GM21526 (cell line): ENCODE results near the gene CACNA1E.
"Not testable (repeated sequence)": the region's sequence is repeated elsewhere in the genome, so short reads cannot be mapped to it uniquely, and the experiment has no call there.

ENCODE experiments used
- ATAC-seq: cut with Tn5 transposase; IDR thresholded peaks from one replicate; pipeline ENCODE4 v1.9.1; 2021; ENCODE audit warnings: moderate library complexity; ENCODE audit not compliant: unreplicated experiment, low FRiP score

The CACNA1E gene

GRCh38 chr1:181514298-181515290 is 31.3 kb downstream of the CACNA1E start:
- peak; percentile 60 for ATAC-seq

DNA sequence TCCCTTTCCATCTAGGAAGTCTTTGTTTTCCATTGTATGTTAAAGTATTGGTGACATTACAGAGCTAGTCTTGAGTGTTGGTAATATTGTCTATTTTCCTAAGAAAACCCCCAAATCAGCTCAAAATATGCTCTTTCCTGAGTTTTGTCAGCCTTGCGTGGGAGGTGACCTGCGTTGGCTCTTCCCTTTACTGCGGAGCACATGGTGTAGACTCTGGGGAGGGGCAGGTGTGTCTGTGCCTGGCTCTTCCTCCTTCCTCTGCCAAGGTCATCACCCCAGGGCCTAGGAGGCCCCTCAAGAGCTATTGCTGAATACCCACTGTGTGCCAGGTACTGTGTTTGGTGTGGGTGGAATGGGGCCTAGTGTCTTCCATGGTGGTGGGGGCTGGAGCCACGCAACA is 33.4 kb downstream of the CACNA1E start:
- no peak for ATAC-seq

DNA sequence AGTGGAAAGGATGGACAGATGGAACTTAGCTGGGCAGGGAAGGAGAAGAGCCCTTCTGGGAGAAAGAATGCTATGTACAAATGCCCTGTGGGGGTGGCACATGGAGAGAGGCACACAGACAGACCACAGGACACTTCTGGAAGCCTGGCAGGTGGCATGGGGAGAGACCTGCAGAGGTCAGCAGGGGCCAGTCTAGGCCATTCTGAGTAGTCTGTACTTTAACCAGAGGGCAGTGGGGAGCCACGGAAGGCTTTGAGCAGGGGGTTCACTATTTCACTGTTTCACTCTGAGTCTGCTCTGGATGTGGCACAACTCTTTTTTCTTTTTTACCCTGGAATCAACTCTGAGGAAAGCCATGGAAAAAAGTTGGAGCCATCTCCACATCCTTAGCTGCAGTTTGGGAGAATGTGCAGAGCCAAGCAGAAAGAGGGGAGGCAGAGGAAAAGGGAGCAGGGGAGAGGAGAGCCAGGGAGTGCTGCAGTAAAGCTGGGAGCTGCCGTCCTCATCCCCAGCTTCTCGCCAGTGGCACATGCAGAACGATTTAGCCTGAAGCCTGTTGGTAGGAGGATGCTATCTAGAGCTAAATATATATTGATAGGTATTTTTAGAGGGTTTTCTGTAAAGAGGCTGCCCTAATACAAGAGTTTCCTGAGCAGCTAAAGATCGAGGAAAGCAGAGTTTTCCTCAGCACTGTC is 34.0 kb downstream of the CACNA1E start:
- no peak for ATAC-seq

GRCh38 chr1:181518152-181518551 is 34.8 kb downstream of the CACNA1E start:
- ATAC-seq: no peak

DNA sequence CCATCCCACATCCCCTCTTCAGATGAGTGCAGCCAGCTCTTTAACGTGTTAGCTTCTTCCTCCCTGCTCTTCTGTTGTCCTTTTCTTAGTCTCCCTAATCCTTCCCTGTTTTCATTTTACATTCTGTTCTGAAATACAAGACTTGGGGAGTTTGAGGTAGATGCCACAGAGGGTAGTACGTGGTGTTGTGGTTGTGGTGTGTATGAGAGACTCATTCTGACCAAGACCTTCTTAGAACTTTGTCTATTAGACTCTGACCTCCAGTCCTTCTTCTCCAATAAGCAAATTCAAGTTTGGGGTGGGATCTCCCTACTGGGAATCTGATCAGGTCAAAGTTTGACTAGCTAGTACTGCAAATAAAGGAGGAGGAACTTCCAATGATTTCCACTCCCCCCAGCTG is 39.5 kb downstream of the CACNA1E start:
- ATAC-seq: no peak

- no peak for ATAC-seq
Measured at GRCh38 chr1:181525104-181525721, 41.9 kb downstream of the CACNA1E start.

DNA sequence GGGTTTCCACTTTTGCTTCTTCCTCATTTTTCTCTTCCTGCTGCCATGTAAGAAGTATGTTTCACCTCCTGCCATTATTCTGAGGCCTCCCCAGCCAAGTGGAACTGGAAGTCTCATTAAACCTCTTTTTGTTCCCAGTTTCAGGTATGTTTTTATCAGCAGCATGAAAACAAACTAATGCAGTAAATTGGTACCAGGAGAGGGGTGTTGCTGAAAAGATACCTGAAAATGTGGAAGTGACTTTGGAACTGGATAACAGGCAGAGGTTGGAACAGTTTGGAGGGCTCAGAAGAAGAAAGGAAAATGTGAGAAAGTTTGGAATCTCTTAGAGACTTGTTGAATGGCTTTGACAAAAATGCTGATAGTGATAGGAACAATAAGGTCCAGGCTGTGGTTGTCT is 44.9 kb downstream of the CACNA1E start:
- ATAC-seq: not testable (repeated sequence)

DNA sequence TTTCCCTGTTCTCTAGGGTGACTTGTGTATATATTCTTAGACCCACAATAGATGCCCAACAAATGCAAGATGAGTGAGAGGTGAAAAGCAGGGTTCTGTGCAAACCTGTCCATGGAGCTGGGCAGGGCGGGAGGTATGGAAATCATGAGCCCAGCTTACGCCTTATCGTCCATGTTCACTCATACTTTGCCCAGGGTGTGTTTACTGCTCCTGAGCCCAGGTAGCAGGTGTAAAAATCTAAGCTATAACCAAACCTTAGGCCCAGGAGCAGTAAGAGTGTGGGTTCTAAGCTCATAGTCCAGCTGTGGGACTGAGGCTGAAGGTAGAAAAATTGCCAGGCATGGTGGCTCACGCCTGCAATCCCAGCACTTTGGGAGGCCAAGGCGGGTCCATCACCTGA is 48.1 kb downstream of the CACNA1E start:
- ATAC-seq: no peak

GRCh38 chr1:181531951-181532600 is 48.8 kb downstream of the CACNA1E start:
- ATAC-seq: no peak

GRCh38 chr1:181538836-181539235 is 55.5 kb downstream of the CACNA1E start:
- ATAC-seq: no peak

DNA sequence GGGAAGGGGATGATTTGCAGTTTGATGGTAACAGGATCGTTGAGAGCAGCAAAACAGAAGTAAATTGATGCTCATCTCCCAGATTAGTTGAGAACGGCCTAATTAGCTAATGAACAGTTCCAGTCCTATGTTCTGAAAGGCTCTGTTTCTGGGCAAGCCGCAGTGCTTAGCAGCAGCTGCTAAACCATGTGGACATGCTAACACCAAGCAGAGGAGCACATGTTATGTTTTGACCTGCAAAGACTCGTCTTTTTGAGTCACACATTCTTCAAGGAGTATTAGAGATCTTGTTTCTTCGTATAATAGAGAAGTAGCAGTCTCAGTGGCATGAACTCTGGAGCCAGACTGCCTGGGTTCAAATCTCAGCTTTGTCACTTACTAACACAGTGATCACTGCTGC is 58.1 kb downstream of the CACNA1E start:
- ATAC-seq: no peak

DNA sequence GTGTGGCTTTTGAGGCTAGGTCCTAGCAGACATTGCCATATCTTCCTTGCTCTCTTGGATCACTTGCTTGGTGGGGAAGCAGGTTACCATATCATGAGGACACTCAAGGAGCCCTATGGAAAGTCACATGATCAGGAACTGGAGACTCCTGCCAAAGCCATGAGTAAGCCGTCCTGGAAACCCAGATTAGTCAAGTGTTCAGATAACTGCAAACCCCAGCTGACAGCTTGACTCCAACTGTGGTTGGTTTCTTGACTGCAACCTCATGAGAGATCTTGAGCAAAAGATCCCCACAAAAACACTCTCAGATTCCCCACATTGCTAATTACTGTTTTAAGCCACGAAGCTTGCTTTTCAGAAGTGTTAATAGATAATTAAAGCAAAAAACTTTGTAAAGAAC is 58.6 kb downstream of the CACNA1E start:
- ATAC-seq: no peak

DNA sequence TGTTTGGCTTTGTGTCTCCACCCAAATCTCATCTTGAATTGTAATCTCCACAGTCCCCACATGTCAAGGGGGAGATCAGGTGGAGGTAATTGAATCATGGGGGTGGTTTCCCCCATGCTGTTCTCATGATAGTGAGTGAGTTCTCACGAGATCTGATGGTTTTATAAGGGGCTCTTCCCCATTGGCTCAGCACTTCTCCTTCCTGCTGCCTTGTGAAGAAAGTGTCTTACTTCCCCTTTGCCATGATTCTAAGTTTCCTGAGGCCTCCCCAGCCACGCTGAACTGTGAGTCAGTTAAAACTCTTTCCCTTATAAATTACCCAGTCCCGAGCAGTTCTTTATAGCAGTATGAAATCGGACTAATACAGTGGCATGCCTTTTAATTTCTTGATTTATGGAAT is 59.1 kb downstream of the CACNA1E start:
- ATAC-seq: not testable (repeated sequence)

- ATAC-seq: no peak
Measured at GRCh38 chr1:181545395-181545794, 62.1 kb downstream of the CACNA1E start.

GRCh38 chr1:181548497-181548896 is 65.2 kb downstream of the CACNA1E start:
- ATAC-seq: no peak

- ATAC-seq: no peak
Measured at GRCh38 chr1:181551249-181551648, 67.9 kb downstream of the CACNA1E start.

DNA sequence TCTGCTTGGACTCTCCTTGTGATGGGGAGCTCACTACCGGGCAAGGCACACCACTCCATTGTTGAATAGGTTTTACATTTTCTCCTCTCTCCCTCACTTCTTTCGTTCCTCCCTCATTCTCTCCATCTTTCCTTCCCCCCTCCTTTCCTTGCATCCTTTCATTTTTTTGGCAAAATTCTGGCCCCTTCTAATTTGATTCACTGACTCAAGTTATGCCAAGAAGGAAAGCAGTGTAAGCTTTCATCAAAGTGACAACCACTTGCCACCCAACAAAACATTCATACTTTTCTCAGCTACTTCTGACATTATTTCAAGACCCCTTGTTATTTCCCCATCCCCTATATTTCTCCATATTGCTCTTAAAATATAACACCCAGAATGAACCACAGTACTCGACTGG is 68.4 kb downstream of the CACNA1E start:
- no peak for ATAC-seq

DNA sequence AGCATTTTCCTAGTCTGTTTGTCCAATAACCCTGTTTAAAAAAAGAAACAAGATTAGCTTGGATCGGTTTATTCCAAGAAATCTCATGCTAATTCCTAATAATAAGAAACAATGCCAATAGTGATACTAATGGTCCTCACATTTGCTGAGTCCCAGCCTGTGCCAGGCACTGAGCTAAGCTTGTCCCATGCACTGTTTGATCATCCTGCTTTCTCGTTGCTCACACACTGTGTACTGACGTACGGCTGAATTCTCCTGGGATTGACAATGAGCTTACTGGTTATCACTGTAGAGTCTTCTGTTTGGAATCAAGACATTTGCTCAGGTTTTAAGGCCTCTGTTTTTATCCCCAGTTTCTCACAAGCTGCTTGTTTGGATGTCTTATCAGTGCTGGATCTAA is 71.1 kb downstream of the CACNA1E start:
- ATAC-seq: no peak

DNA sequence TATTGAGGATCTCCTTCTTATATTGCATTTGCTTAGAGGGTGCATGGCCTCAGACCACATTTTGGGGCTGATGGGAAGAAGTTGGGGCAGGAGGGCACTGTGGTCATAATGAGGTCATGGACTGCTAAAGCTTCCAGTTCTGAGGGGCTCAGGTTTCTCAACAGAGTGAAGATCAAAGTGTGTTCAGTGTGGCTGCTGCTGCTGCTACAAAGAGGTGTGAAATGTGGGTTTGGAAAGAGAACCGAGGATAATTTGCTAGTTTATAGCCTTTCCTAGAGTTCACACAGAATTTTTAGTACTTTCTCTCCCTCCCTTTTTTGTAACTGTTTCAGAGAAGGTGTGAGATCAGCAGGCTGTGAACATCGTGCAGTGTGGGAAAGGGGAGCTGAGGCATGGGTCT is 73.3 kb downstream of the CACNA1E start:
- ATAC-seq: no peak

- ATAC-seq: no peak
Measured at GRCh38 chr1:181557313-181557712, 74.0 kb downstream of the CACNA1E start.

GRCh38 chr1:181558416-181558815 is 75.1 kb downstream of the CACNA1E start:
- no peak for ATAC-seq
